ENCODE data around the gene MSS51.

Gene MSS51

GRCh38 chr10:73433538-73433867 is at the start of gene MSS51:
MSS51 (minus strand) TSS chr10:73433561; CDS start chr10:73428284, 5,277 bp downstream.
- DNase-seq (ENCODE audit: low spot score), result no peak

GRCh38 chr10:73480158-73480557 is 46.8 kb upstream of the MSS51 start:
- no peak for DNase-seq (ENCODE audit: low spot score)

GRCh38 chr10:73478636-73479035 is 45.3 kb upstream of the MSS51 start:
- DNase-seq (ENCODE audit: low spot score), result no peak

- DNase-seq (ENCODE audit: low spot score), result no peak
Observed at GRCh38 chr10:73471226-73471625, 37.9 kb upstream of the MSS51 start.

GRCh38 chr10:73469579-73469978 is 36.2 kb upstream of the MSS51 start:
- no peak for DNase-seq (ENCODE audit: low spot score)

GRCh38 chr10:73467206-73467605 is 33.8 kb upstream of the MSS51 start:
- DNase-seq (ENCODE audit: low spot score), result no peak

GRCh38 chr10:73465978-73466726 is 32.8 kb upstream of the MSS51 start:
- DNase-seq (ENCODE audit: low spot score), result no peak

- DNase-seq (ENCODE audit: low spot score), result no peak
Observed at GRCh38 chr10:73460897-73461296, 27.5 kb upstream of the MSS51 start.

GRCh38 chr10:73459683-73460314 is 26.4 kb upstream of the MSS51 start:
- DNase-seq (ENCODE audit: low spot score), result no peak

GRCh38 chr10:73456187-73456890 is 23.0 kb upstream of the MSS51 start:
- no peak for DNase-seq (ENCODE audit: low spot score)

- no peak for DNase-seq (ENCODE audit: low spot score)
Observed at GRCh38 chr10:73449113-73449512, 15.8 kb upstream of the MSS51 start.

- DNase-seq (ENCODE audit: low spot score), result no peak
Observed at GRCh38 chr10:73448384-73448783, 15.0 kb upstream of the MSS51 start.

GRCh38 chr10:73446926-73447325 is 13.6 kb upstream of the MSS51 start:
- no peak for DNase-seq (ENCODE audit: low spot score)

- no peak for DNase-seq (ENCODE audit: low spot score)
Observed at GRCh38 chr10:73444457-73444856, 11.1 kb upstream of the MSS51 start.

- DNase-seq (ENCODE audit: low spot score), result no peak
Observed at GRCh38 chr10:73439605-73440312, 6.4 kb upstream of the MSS51 start.

- DNase-seq (ENCODE audit: low spot score), result no peak
Observed at GRCh38 chr10:73439055-73439454, 5.7 kb upstream of the MSS51 start.

GRCh38 chr10:73432646-73433537 is 469 bp downstream of the MSS51 start:
- DNase-seq (ENCODE audit: low spot score), result no peak

- no peak for DNase-seq (ENCODE audit: low spot score)
Observed at GRCh38 chr10:73426318-73426717, 7.0 kb downstream of the MSS51 start.

- no peak for DNase-seq (ENCODE audit: low spot score)
Observed at GRCh38 chr10:73424478-73424877, 8.9 kb downstream of the MSS51 start.

- DNase-seq (ENCODE audit: low spot score), result no peak
Observed at GRCh38 chr10:73423309-73423708, 10.1 kb downstream of the MSS51 start.

- no peak for DNase-seq (ENCODE audit: low spot score)
Observed at GRCh38 chr10:73416571-73416970, 16.8 kb downstream of the MSS51 start.
